ENCODE data around the gene SPAG8. TPM values are rescaled to one million over a fixed set of nuclear protein-coding genes. Genes with fewer than 3 reads are reported as not detected.

The SPAG8 gene
- total and polyA plus RNA-seq, 10 of the 15 experiments (the other 5 are each of a cell fraction or from before 2014, with no cell fraction given), result 0.40 to 1.1 (median 0.72) TPM

- TF ChIP-seq BHLHE40 (IDR thresholded peaks at IDR 0.05; ENCODE audit: borderline replicate concordance in 1 of 2, low read depth in 2 of 2, low read length in 1 of 2) (peak in 1 of 2 experiments; percentile 16; a peak in 1 of 4 replicates), POU2F2 (IDR thresholded peaks at IDR 0.05; ENCODE audit: borderline replicate concordance, low read depth, low read length) (peak; percentile 37; the same call in 1 of the 3 replicates), TCF12 (IDR thresholded peaks at IDR 0.05; ENCODE audit: low read depth, low read length) (peak; percentile 94), MYC (IDR thresholded peaks at IDR 0.05; ENCODE audit: insufficient read depth, insufficient read length, insufficient replicate concordance, low read length, severe bottlenecking) (no peak), MTA2 (IDR thresholded peaks at IDR 0.05; ENCODE audit: low read depth) (peak; percentile 57), SUZ12 (IDR thresholded peaks at IDR 0.05; ENCODE audit: unreplicated experiment) (no peak), ZBED1 (IDR thresholded peaks at IDR 0.05; ENCODE audit: borderline replicate concordance) (peak; percentile 24; the same call in 1 of the 2 replicates), PKNOX1 (IDR thresholded peaks at IDR 0.05) (peak; percentile 58; the same call in 1 of the 2 replicates), TCF3 (IDR thresholded peaks at IDR 0.05; ENCODE audit: borderline replicate concordance, insufficient read depth, low read depth, low read length) (peak; percentile 73; the same call in 1 of the 2 replicates), SKIL (IDR thresholded peaks at IDR 0.05; ENCODE audit: low read depth, poor library complexity, severe bottlenecking) (peak; percentile 33), EED (IDR thresholded peaks at IDR 0.05; ENCODE audit: low read depth) (0 out of 2 replicates have a peak, but pooled peaks have one; percentile 12), NFIC (IDR thresholded peaks at IDR 0.05; ENCODE audit: low read depth, low read length) (0 out of 2 replicates have a peak, but pooled peaks have one; percentile 42), IKZF2 (IDR thresholded peaks at IDR 0.05) (peak; percentile 58 to 62; a peak in 2 of 4 replicates)
Measured at GRCh38 chr9:35847792-35848572, 35.9 kb upstream of the SPAG8 start (continued).

Measured in GM12878 (cell line).